T-helper 2 cell (primary cell): ENCODE data around the gene MMP10.
A peak's percentile ranks its signal among the peaks of the same experiment; 100 is the strongest.

Experiments used
- DNase-seq, 5 experiments: peaks; one replicate each; pipeline versions ENCODE4 v3.0.0 to v3.0.0-alpha.2; 2012 to 2022
- total RNA-seq, 2 donors: gene quantifications; one replicate each; lab custom pipeline; 2026; lab: John Stamatoyannopoulos, UW

MMP10 gene
- total RNA-seq, result 0 to 0.07 reads per million in 2 donors

- no peak for DNase-seq
Measured at GRCh38 chr11:102780491-102780918, at the start of gene MMP10. TSS of gene MMP10 (minus strand) at chr11:102780628. CDS start at chr11:102780591, 37 bp downstream.

GRCh38 chr11:102829316-102830000, 49.0 kb upstream of the MMP10 start:
- no peak for DNase-seq

DNA sequence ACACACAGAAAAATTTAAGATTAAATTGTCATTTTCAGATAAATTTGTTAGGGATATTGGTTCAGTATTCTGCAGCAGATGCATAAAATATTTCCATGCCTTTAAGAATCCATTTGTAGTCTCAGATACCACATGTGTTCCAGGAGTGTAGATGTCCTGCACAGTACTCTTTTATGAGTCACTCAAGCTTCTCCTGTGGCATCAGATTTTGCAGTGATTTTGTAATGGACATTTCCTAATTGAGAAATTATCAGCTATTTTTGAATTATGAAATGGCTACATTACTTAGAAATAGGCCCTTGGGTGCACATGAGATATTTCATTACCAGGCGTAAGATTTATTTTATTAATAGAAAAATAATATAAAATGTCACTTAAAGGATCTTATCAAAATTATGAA, 44.1 kb upstream of the MMP10 start:
- DNase-seq, result no peak

DNA sequence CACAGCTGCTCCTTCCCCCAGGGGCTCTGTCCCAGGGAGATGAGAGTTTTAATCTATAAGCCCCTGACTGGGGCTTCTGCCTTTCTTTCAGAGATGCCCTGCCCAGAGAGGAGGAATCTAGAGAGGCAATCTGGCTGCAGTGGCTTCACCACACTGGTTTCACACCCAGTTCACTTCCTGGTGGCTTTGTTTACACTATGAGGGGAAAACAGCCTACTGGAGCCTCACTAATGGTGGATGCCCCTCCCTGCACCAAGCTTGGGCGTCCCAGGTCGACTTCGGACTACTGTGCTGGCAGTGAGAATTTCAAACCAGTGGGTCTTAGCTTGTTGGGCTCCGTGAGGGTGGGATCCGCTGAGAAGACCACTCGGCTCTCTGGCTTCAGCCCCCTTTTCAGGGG, 39.1 kb upstream of the MMP10 start:
- DNase-seq, result no peak

GRCh38 chr11:102813484-102813883, 33.1 kb upstream of the MMP10 start:
- DNase-seq, result no peak

GRCh38 chr11:102812188-102812587, 31.8 kb upstream of the MMP10 start:
- DNase-seq, result no peak

DNA sequence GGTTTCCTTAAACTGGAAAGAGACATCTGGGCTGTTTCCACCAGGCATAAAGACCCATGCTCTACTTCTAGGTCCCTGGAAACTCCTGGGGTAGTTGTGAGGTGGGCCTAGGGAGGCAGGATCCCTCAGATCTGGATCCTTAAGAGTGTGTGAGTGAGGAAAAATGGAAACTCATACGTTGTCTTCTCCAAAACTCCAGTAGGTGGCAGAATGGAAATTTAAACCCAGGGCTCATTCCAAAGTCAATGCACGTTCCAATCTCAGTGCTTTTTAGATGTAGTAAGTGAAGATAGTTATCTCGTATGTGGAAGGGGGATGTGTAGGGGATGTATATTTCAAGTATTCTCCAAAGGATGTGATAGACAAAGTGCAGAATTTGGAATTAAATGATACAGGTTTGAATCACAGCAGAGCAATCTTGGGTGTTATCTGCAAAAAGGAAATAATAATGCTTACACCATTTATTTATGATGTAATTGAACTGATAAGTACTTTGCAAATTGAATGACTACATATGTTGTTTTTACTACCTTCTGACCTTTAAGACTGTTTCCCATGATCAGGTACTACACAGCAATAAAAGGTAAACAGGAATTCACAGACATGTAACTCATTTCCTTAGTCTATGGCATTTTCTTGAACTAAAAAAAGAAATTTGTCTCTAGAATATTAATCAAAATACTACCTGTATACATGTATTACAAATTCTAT, 30.7 kb upstream of the MMP10 start:
- DNase-seq, result no peak

- no peak for DNase-seq
Measured at GRCh38 chr11:102809971-102810370, 29.5 kb upstream of the MMP10 start.

DNA sequence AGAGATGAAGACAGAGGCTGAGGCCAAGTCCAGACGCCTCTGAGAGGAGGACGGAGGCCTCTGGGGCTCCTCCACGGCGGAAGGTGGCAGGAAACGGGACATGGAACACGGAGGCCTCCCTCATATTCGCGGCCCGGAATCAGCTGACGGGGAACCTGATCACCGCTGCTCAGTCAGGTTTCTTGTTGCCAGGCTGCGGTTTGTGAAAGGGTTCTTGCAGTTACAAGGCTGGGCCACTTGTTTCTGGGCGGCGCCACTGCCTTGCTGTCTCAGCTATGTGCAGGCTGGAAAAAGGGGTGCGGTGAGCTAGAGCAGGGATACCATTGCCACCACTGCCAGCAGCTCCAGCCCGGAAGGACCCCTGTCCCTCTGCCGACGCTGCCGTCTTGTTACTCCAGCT, 27.5 kb upstream of the MMP10 start:
- peak in 1 of 5 experiments; percentile 27 for DNase-seq

DNA sequence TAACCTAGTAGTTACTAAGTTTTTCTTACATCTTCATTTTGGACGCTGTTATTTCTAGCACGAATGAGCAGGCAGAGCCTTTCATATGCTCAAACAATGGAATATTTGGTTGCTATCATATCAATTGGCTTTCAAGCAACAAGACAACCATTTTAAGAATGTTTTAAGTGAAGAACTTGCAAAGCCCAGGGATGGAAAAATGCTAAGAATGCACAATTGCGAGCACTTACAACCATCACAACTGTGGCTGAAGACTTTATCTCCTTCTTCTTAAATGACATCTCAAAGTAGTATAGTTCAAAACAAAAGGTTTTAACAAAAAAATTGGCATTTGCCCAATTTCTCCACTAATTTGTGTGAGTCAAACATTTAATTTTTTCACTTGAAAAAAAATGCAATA, 25.9 kb upstream of the MMP10 start:
- DNase-seq, result no peak

- no peak for DNase-seq
Measured at GRCh38 chr11:102802341-102802740, 21.9 kb upstream of the MMP10 start.

GRCh38 chr11:102800767-102801166, 20.3 kb upstream of the MMP10 start:
- DNase-seq, result no peak

DNA sequence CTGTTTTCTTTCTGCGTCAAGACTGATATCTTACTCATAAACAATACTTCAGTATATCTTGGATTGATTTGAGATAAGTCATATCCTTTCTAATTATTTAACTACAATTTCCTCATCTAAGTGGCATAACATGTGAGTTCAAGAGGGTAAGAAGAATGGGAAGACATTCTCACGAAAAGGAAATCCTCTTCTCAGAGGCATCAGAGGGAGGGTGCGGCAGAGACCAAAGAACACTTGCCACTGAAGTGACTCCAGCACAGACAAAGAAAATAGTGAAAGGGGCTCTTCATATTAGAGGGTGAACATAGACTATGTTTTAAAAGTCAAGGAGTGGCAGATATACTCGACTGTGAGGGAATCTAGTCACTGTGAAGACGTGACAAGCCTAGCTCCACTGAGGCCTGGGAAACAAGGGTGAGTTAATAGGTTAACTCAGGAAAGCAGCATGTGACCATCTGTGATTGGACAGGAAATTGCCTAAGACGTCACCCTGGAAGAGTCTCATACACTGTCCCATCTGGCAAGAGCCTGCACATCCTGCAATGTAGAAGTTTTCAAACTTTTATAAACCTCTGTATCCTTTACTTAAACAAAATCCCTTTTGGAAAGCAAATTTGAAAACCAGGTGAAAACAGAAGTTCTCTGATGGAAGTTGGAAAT, 19.4 kb upstream of the MMP10 start:
- DNase-seq, result no peak

DNA sequence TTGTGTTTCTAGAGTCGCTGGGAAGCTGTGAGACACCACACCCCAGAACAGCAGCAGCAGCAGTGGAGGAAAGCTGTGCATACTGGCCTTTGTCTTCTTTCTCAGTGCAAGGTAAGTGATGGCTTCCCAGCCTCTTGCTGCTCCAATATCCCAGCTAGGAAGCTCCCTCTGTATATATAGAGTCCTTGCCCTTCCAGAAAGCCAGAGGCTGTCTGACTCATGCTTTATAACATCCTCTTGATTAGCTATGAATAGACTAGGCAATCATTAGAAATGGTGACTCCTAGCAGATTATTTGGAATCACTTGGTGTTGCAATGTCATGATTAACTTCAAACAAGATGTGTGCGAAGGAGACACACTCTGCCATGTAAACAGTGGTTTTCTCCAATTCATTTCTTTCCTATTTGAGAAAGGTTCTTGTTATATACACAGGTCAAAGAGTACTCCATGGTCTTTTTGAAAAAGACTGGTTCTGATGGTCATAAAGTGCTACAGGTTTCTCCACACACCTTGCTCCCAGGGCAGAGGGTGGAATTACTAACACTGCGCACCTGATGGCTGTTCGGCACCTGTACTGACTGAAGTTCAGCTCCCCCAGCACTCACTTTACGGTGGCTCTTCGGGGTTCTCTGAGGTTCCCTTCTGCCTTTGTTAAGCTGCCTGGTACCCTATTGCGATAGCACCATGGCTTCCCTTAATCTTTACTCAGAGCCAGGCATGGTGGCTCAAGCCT, 17.8 kb upstream of the MMP10 start, which contains the start of gene MMP1:
MMP1 (minus strand) TSS at position 149 of the 735 bp plus-strand sequence; CDS start at position 81, 68 bp downstream.
- no peak for DNase-seq

- DNase-seq, result no peak
Measured at GRCh38 chr11:102794382-102794781, 14.0 kb upstream of the MMP10 start.

GRCh38 chr11:102793677-102794290, 13.4 kb upstream of the MMP10 start:
- no peak for DNase-seq

GRCh38 chr11:102792604-102793003, 12.2 kb upstream of the MMP10 start:
- no peak for DNase-seq

GRCh38 chr11:102791271-102792036, 11.0 kb upstream of the MMP10 start:
- no peak for DNase-seq

GRCh38 chr11:102788334-102788995, 8.0 kb upstream of the MMP10 start:
- DNase-seq, result no peak

- no peak for DNase-seq
Measured at GRCh38 chr11:102784380-102784779, 4.0 kb upstream of the MMP10 start.

DNA sequence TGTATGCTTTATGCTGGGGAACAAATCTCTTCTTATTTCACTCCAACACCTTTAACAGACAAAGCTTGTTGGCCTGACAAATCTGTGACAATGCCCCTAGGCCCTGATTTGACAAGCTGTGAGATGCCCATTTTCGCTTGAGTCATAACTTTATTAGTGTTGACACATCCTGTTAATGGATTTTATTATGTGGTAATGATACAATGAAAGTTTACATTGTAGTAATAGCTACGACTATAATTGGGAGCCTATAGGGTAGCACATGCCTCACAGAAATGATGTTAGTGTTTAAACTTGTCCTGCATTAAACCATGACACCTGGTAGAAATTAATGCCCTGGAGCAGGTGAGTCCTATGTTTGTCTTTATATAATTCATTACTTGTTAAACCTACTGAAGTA, 3.3 kb upstream of the MMP10 start:
- no peak for DNase-seq
